Fibroblast of lung (primary cell): ENCODE data around the gene SLC22A4. TPM values are rescaled to one million over a fixed set of nuclear protein-coding genes. Genes with fewer than 3 reads are reported as not detected.

ENCODE experiments used
- DNase-seq, 2 donors: peaks; one replicate each; pipeline versions ENCODE4 v3.0.0 to v3.0.0-alpha.2; 2010; ENCODE audit warnings: low read depth in 2 of 2
- H2AFZ ChIP-seq: 2 replicates; pipeline ENCODE4 v1.5.1; 2012; ENCODE audit warnings: low read length, control low read depth, inconsistent platforms
- H3K27ac ChIP-seq: 2 replicates; pipeline ENCODE4 v1.5.1; 2011; ENCODE audit warnings: low read length, control low read depth; ENCODE audit not compliant: insufficient read depth
- H3K27me3 ChIP-seq: 2 replicates; pipeline ENCODE4 v1.5.1; 2011; ENCODE audit warnings: mild to moderate bottlenecking, low read length; ENCODE audit not compliant: control insufficient read depth, insufficient read depth
- H3K36me3 ChIP-seq: 2 replicates; pipeline ENCODE4 v1.5.1; 2011; ENCODE audit warnings: low read length; ENCODE audit not compliant: control insufficient read depth, insufficient read depth
- H3K4me1 ChIP-seq: 2 replicates; pipeline ENCODE4 v1.5.1; 2011; ENCODE audit warnings: low read length; ENCODE audit not compliant: control insufficient read depth, insufficient read depth; ENCODE audit errors: extremely low read depth
- H3K4me2 ChIP-seq: 2 replicates; pipeline ENCODE4 v1.5.1; 2011; ENCODE audit warnings: low read length, control low read depth; ENCODE audit not compliant: insufficient read depth; ENCODE audit errors: extremely low read depth
- H3K4me3 ChIP-seq, 4 experiments: fragments of 200-600 bp in 1 of 4; sonication (generic) in 1 of 4; replicated peaks in 1 of 4; 2 replicates each; pipeline ENCODE4 v1.5.1; 2011 to 2016; ENCODE audit warnings: low read length in 4 of 4, low read depth in 3 of 4, mild to moderate bottlenecking in 3 of 4, control low read depth in 2 of 4, inconsistent platforms in 1 of 4, mixed read lengths in 1 of 4; ENCODE audit not compliant: insufficient read depth in 1 of 4; ENCODE audit errors: control extremely low read depth in 1 of 4
- H3K79me2 ChIP-seq: 2 replicates; pipeline ENCODE4 v1.5.1; 2012; ENCODE audit warnings: mild to moderate bottlenecking, low read length, inconsistent platforms; ENCODE audit not compliant: control insufficient read depth, insufficient read depth
- H3K9ac ChIP-seq: 2 replicates; pipeline ENCODE4 v1.5.1; 2011; ENCODE audit warnings: mild to moderate bottlenecking, low read length, control low read depth; ENCODE audit not compliant: insufficient read depth
- H3K9me3 ChIP-seq: 2 replicates; pipeline ENCODE4 v1.5.1; 2012; ENCODE audit warnings: low read depth, low read length; ENCODE audit not compliant: control insufficient read depth, insufficient read depth
- H4K20me1 ChIP-seq: 2 replicates; pipeline ENCODE4 v1.5.1; 2011; ENCODE audit warnings: low read length; ENCODE audit not compliant: control insufficient read depth, insufficient read depth; ENCODE audit errors: extremely low read depth
- EZH2 ChIP-seq: IDR thresholded peaks from 2 replicates; pipeline ENCODE4 v1.5.1; 2012; ENCODE audit warnings: low read length, control low read depth, mild to moderate bottlenecking; ENCODE audit errors: missing control alignments
- polyA plus RNA-seq, 2 donors: library from polyadenylated mRNA; depleted of rRNA in 1 of 2; stranded (reverse) in 1 of 2; unstranded in 1 of 2; fragments of >200 nt; gene quantifications; 2 replicates each; pipeline ENCODE4 v1.2.1, GENCODE V29; 2011 to 2012; ENCODE audit warnings: missing spikeins in 1 of 2
- total RNA-seq: library from RNA; depleted of rRNA; stranded (reverse); fragments of >200 nt; gene quantifications from 2 replicates; pipeline ENCODE4 v1.2.1, GENCODE V29; 2014
- TF ChIP-seq, protein P1 (sequence below), 2 donors: IDR thresholded peaks in 1 of 2; conservative IDR thresholded peaks in 1 of 2; 1 replicate in 1 of 2; 2 replicates in 1 of 2; pipeline ENCODE4 v1.5.1; 2011 to 2012; ENCODE audit warnings: low read length in 2 of 2, control low read depth in 1 of 2, inconsistent platforms in 1 of 2, low read depth in 1 of 2, mild to moderate bottlenecking in 1 of 2

Gene SLC22A4
- total and polyA plus RNA-seq, 2 donors (not counting 1 experiment from before 2014, with no cell fraction given): 1.1 to 4.1 TPM

DNA sequence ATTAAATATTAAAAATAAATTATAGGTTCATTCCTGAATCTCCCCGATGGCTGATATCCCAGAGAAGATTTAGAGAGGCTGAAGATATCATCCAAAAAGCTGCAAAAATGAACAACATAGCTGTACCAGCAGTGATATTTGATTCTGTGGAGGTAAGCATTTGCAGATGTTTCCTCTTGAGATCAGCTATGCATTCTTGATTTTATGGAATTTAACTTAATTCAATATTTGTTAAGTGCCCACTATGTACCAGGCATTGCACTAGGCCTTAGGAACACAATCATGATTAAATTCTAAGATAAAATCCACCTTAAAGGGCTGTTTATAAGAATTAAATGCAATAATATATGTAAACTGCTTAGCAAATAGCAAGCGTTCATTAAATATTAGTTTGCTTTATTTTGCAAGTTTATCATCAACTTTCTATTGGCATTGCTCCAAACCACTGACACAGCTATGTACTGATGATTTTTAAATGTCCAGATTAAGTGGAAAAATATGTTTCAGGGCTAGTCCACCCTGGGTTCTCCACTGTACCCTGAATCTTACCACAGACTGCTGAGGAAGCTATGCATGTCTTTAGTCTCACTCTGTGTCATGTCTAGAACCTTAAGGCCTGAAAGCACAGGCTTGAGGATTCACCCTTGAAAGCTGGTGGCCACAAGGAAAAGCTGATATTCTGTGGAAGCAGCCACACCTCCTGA, 33.2 kb downstream of the SLC22A4 start:
- no peak overlapping the region for H3K9ac ChIP-seq
- H3K27ac ChIP-seq: no peak overlapping the region
- H3K36me3 ChIP-seq: no peaks in the 10 kb centered on the region
- peak; percentile 32 to 51 for DNase-seq
- no peaks in the 10 kb centered on the region for H3K27me3 ChIP-seq
- no peaks in the 10 kb centered on the region for H3K79me2 ChIP-seq
- H2AFZ ChIP-seq: no peak overlapping the region
- no peaks in the 10 kb centered on the region for H3K4me1 ChIP-seq
- no peaks in the 10 kb centered on the region for H4K20me1 ChIP-seq
- H3K9me3 ChIP-seq: no peaks in the 10 kb centered on the region
- no peak overlapping the region for H3K4me3 ChIP-seq
- no peak overlapping the region for H3K4me2 ChIP-seq
- TF ChIP-seq, protein P1, sequence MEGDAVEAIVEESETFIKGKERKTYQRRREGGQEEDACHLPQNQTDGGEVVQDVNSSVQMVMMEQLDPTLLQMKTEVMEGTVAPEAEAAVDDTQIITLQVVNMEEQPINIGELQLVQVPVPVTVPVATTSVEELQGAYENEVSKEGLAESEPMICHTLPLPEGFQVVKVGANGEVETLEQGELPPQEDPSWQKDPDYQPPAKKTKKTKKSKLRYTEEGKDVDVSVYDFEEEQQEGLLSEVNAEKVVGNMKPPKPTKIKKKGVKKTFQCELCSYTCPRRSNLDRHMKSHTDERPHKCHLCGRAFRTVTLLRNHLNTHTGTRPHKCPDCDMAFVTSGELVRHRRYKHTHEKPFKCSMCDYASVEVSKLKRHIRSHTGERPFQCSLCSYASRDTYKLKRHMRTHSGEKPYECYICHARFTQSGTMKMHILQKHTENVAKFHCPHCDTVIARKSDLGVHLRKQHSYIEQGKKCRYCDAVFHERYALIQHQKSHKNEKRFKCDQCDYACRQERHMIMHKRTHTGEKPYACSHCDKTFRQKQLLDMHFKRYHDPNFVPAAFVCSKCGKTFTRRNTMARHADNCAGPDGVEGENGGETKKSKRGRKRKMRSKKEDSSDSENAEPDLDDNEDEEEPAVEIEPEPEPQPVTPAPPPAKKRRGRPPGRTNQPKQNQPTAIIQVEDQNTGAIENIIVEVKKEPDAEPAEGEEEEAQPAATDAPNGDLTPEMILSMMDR (conservative IDR thresholded peaks at IDR 0.05 in 1 of 2, IDR thresholded peaks at IDR 0.05 in 1 of 2; ENCODE audit: low read depth in 1 of 2, low read length in 2 of 2): no peak
- TF ChIP-seq EZH2: no peak

DNA sequence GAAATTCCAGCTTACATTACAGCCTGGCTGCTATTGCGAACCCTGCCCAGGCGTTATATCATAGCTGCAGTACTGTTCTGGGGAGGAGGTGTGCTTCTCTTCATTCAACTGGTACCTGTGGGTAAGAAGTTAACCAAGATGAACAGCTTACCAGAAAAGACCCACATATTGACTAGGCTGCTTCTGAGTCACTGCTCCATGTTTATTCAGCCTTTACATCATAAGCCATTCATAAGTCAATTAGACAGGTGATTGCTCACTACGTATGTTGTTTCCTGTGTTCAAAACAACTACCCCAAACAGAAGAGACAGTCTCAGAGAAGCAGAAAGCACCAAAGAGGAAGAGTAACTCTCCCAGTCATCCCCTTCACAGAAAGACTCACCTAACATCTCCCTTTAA, 40.6 kb downstream of the SLC22A4 start:
- Histone ChIP-seq H3K27ac (no peak overlapping the region), H4K20me1 (no peaks in the 10 kb centered on the region), H3K4me3 (no peak overlapping the region), H3K27me3 (no peaks in the 10 kb centered on the region), H3K36me3 (no peaks in the 10 kb centered on the region), H3K79me2 (no peaks in the 10 kb centered on the region), H2AFZ (no peak overlapping the region), H3K9me3 (no peaks in the 10 kb centered on the region), H3K9ac (no peak overlapping the region), H3K4me1 (no peaks in the 10 kb centered on the region), H3K4me2 (no peak overlapping the region)
- TF ChIP-seq, protein P1 (conservative IDR thresholded peaks at IDR 0.05 in 1 of 2, IDR thresholded peaks at IDR 0.05 in 1 of 2; ENCODE audit: low read depth in 1 of 2, low read length in 2 of 2): no peak
- no peak for TF ChIP-seq EZH2
- DNase-seq: peak; percentile 16 to 20

DNA sequence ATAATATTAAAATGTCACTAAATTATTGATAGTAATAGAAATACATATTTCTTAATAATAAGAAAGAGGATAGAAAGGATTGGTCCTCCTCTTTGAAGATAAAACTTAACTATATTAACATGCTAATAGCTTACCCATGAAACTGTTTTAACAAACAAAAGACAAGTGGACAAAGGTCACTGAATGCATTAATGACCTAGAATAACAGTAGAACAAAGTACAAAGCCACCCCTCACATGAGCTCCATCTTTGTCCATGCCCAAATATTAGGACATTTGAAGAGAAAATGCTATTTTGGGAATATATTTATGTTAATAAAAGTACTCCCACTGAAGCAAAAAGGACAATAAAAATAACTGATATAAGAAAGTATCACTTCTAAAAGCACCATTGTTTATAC, 41.2 kb downstream of the SLC22A4 start:
- no peak overlapping the region for H3K4me2 ChIP-seq
- H3K36me3 ChIP-seq: no peaks in the 10 kb centered on the region
- no peak overlapping the region for H2AFZ ChIP-seq
- H3K4me1 ChIP-seq: no peaks in the 10 kb centered on the region
- H4K20me1 ChIP-seq: no peaks in the 10 kb centered on the region
- TF ChIP-seq, protein P1 (conservative IDR thresholded peaks at IDR 0.05 in 1 of 2, IDR thresholded peaks at IDR 0.05 in 1 of 2; ENCODE audit: low read depth in 1 of 2, low read length in 2 of 2): no peak
- TF ChIP-seq EZH2: no peak
- H3K4me3 ChIP-seq: no peak overlapping the region
- H3K27me3 ChIP-seq: no peaks in the 10 kb centered on the region
- no peaks in the 10 kb centered on the region for H3K9me3 ChIP-seq
- H3K27ac ChIP-seq: no peak overlapping the region
- H3K9ac ChIP-seq: no peak overlapping the region
- DNase-seq: no peak
- H3K79me2 ChIP-seq: no peaks in the 10 kb centered on the region
